Ovary (tissue), 9 donors: Measurements from ENCODE around the gene ADAD2. TPM values are rescaled to one million over a fixed set of nuclear protein-coding genes. Genes with fewer than 3 reads are reported as not detected.

Source experiments
- DNase-seq, 5 donors: peaks; one replicate each; pipeline ENCODE4 v3.0.0-alpha.2; 2019 to 2020
- H3K27ac ChIP-seq, 2 donors: fragments of 200-600 bp; one replicate each; pipeline versions ENCODE4 v1.5.1 to v1.8.0; 2019 to 2022
- H3K27me3 ChIP-seq: fragments of 200-600 bp; one replicate; pipeline ENCODE4 v1.8.0; 2022
- H3K36me3 ChIP-seq: fragments of 200-600 bp; sonication (generic); one replicate; pipeline ENCODE4 v1.5.1; 2019
- H3K4me1 ChIP-seq: one replicate; pipeline ENCODE4 v1.8.1; 2013; ENCODE audit warnings: mild to moderate bottlenecking, moderate library complexity; ENCODE audit not compliant: insufficient read depth
- H3K4me3 ChIP-seq: fragments of 200-600 bp; sonication (generic); one replicate; pipeline ENCODE4 v1.5.1; 2017
- H3K9me3 ChIP-seq, 2 donors: fragments of 200-600 bp in 1 of 2; sonication (generic) in 1 of 2; one replicate each; pipeline versions ENCODE4 v1.5.1 to v1.8.1; 2013 to 2019; ENCODE audit warnings: mild to moderate bottlenecking in 1 of 2, moderate library complexity in 1 of 2
- EP300 ChIP-seq: sonication (generic); formaldehyde crosslinking; IDR thresholded peaks from one replicate; pipeline ENCODE4 v1.6.1; 2017; ENCODE audit warnings: antibody characterized with exemption
- POLR2A ChIP-seq: fragments of 450-650 bp; IDR thresholded peaks from one replicate; pipeline ENCODE4 v1.6.1; 2017; ENCODE audit warnings: antibody characterized with exemption, mild to moderate bottlenecking, moderate library complexity
- WGBS, 3 donors: extraction: QIAGEN DNeasy Blood & Tissue Kit in 1 of 3; methylation state at CpG; one replicate each; pipeline versions ENCODE4 v1.1.5 to v1.1.7; 2013 to 2017; 5-methylcytosine and 5-hydroxymethylcytosine counted together
- intact Hi-C, 4 donors: fragments of 100-400 bp; cut with DNase I; formaldehyde crosslinking; loops; one replicate each; pipeline versions ENCODE4 v1.11.0 to v1.15.1; 2022 to 2023
- polyA plus RNA-seq, 2 donors: library from polyadenylated mRNA; stranded (reverse); fragments of 200-250 nt in 1 of 2; fragments of 350-450 nt in 1 of 2; fragmentation: Illumina TruSeq in 1 of 2; extraction: RNeasy Lipid Tissue Mini Kit (QIAGEN cat#74804) in 1 of 2; gene quantifications; one replicate each; pipeline ENCODE4 v1.2.3, GENCODE V29; 2013 to 2014
- total RNA-seq, 7 donors: library from RNA; depleted of rRNA in 2 of 7; stranded (reverse); fragments of >200 nt in 2 of 7; fragmentation: NEBNext Ultra II Directional in 3 of 7; extraction: Animal tissue kit (Norgen Biotek cat#: 25700) in 3 of 7; gene quantifications; one replicate each; pipeline versions ENCODE4 v1.1.0 to v1.2.4, GENCODE V29; 2016 to 2023
- TF ChIP-seq, protein P1 (sequence below), 3 donors: fragments of 450-650 bp in 2 of 3; fragments of 200-600 bp in 1 of 3; IDR thresholded peaks; one replicate each; pipeline versions ENCODE4 v1.5.1 to v1.8.0; 2016 to 2022; ENCODE audit warnings: antibody characterized with exemption in 3 of 3, mild to moderate bottlenecking in 1 of 3
- donor health status: DM: no; HTN: no; CAD: no; lungs with moderate emphysema.
- donor health status: DM: no; HTN: no; CAD: no.
- donor health status: Bipolar disorder and iron deficiency.
- donor health status: DM: yes; HTN: yes; CAD: no.
- donor health status: DM: no; HTN: no; CAD: no.
- donor health status: DM: yes; HTN: yes; CAD: no.

ADAD2 gene
- total and polyA plus RNA-seq, 9 donors: 0.12 to 2.0 (median 0.84) TPM; not detected in 5

DNA sequence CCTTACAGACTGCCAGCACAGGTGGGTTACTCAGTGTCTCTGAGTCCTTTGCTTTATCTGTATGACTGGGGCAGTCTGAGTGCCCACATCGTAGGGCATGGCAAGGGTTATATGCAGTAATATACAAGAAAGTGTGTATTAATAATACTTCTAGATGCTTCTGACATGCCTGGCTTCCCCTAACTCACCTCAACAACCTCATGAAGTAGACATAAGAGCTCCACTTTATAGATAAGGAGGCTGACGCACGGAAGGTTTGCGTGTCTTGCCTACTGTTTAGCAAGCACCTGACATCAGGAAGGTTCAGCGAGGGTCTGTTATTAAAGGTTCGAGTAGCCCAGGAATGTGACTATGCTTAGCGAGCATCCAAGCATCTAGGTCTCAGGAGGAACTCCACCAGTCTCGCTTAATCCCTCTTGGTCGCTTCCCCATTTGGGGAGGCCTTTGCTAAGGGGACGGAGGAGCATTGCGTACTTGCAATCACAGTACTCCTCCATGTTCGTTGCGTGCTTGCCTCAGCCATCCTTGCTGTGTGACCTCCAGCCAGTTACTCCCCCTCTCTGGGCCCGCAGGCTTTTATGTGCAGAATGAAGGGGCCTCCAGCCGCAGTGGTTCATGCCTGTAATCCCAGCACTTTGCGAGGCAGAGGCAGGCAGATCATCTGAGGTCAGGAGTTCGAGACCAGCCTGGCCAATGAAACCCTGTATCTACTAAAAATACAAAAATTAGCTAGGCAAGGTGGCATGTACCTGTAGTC lies 47.2 kb downstream of the ADAD2 start:
- no peaks in the 10 kb centered on the region for H3K9me3 ChIP-seq
- no peak overlapping the region for H3K27ac ChIP-seq
- TF ChIP-seq, protein P1, sequence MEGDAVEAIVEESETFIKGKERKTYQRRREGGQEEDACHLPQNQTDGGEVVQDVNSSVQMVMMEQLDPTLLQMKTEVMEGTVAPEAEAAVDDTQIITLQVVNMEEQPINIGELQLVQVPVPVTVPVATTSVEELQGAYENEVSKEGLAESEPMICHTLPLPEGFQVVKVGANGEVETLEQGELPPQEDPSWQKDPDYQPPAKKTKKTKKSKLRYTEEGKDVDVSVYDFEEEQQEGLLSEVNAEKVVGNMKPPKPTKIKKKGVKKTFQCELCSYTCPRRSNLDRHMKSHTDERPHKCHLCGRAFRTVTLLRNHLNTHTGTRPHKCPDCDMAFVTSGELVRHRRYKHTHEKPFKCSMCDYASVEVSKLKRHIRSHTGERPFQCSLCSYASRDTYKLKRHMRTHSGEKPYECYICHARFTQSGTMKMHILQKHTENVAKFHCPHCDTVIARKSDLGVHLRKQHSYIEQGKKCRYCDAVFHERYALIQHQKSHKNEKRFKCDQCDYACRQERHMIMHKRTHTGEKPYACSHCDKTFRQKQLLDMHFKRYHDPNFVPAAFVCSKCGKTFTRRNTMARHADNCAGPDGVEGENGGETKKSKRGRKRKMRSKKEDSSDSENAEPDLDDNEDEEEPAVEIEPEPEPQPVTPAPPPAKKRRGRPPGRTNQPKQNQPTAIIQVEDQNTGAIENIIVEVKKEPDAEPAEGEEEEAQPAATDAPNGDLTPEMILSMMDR (IDR thresholded peaks at IDR 0.05): no peak
- TF ChIP-seq POLR2A (no peak), EP300 (no peak)
- 91 to 93% (median 91%) methylated on average over 17 of the region's 17 CpGs for WGBS, 3 donors
- intact Hi-C loops: no loop called here
- H3K36me3 ChIP-seq: no peaks in the 10 kb centered on the region
- DNase-seq: no peak
- H3K4me1 ChIP-seq: peaks cover 4% of the 10 kb centered on the region
- no peak overlapping the region for H3K4me3 ChIP-seq
- H3K27me3 ChIP-seq: no peaks in the 10 kb centered on the region

DNA sequence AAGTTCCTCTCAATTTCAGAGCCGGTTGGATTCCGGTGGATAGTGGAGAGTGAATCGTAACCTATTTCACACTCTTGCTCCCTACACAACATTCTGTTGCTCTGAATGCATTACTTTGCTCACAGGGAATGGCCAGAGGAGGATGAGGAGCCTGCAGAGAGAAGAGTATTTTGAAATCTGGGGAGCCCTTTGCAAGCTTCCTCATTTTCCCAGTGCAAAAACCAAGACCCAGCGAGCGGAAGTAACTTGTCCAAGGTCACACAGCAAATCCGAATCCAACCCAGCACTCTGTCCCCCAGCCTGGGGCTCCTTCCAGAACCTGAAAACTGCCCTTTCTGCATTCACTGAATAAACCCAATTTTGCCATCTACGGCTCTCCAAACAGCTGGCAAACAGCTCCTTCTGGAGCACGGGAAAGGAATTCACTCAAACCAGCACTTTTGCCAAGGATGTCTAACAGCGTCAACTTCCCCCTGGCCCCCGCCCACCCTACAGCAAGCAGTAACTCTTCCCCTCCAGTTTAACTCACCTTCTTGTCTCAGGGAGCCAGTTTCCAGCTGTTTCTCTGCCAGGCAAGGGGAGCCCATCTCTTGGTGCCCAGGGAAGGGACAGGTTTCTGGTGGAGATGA lies 48.3 kb downstream of the ADAD2 start:
- intact Hi-C loops: no loop called here
- TF ChIP-seq, protein P1 (IDR thresholded peaks at IDR 0.05): no peak
- no peak for TF ChIP-seq EP300
- TF ChIP-seq POLR2A: no peak
- H3K36me3 ChIP-seq: no peaks in the 10 kb centered on the region
- H3K27me3 ChIP-seq: no peaks in the 10 kb centered on the region
- peaks cover 4% of the 10 kb centered on the region for H3K4me1 ChIP-seq
- no peak overlapping the region for H3K27ac ChIP-seq
- 10 to 19% (median 15%) methylated on average over 10 of the region's 10 CpGs for WGBS, 3 donors
- no peaks in the 10 kb centered on the region for H3K9me3 ChIP-seq
- no peak overlapping the region for H3K4me3 ChIP-seq
- no peak for DNase-seq

DNA sequence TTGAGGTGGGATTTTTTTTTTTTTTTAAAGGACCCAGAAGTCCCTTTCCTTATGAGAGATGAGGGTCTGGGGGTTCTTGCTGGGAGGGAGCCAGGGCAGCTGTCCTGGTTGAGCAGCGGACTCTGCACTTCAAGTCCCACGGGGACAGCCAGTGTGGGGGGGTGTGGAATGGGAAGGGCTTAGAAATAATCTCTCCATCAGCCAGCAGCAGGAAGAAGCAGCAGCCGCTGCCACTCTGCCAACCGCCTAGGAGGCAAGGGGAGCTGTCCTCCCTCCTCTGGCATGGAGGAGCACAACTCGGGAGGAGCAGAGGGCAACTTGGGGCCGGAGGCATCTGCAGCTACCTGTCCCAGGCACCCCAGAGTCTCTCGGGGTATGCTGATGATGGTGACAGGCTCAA lies 49.0 kb downstream of the ADAD2 start, which contains the start of gene KCNG4:
KCNG4 (minus strand) TSS at position 104 of the 400 bp plus-strand sequence. CDS start 2,527 bp downstream, outside the sequence.
- no peaks in the 10 kb centered on the region for H3K27me3 ChIP-seq
- H3K4me3 ChIP-seq: no peak within 1 kb of the TSS
- H3K27ac ChIP-seq: no peak within 1 kb of the TSS
- no peak for TF ChIP-seq POLR2A
- TF ChIP-seq EP300: no peak
- TF ChIP-seq, protein P1 (IDR thresholded peaks at IDR 0.05): no peak
- intact Hi-C loops: no loop called here
- H3K4me1 ChIP-seq: peaks cover 2% of the 10 kb centered on the region
- WGBS, 3 donors: 22 to 32% (median 23%) methylated on average over 7 of the region's 7 CpGs
- H3K36me3 ChIP-seq: no peaks in the 10 kb centered on the region
- DNase-seq: no peak
- no peaks in the 10 kb centered on the region for H3K9me3 ChIP-seq

DNA sequence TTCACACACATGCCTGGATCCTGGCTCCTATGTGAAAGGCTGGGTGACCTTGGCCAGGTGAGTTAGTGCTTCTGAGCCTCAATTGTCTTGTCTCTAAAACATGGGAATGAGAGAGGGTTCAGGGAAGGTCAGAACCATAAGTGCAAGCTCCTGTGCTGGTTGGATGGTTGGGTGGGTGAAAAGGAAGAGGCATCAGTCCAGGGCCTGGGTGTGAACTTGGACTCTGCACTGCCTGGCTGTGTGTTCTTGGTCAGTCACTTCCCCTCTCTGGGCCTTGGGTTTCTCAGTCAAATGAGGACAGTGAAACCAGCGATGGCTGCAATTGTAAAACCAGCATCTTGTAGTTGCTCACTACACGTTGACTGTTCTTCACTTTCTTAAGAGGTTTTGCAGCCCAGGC lies 49.5 kb downstream of the ADAD2 start:
- Histone ChIP-seq H3K9me3 (no peaks in the 10 kb centered on the region), H3K4me1 (no peaks in the 10 kb centered on the region), H3K36me3 (no peaks in the 10 kb centered on the region), H3K27ac (no peak overlapping the region), H3K4me3 (no peak overlapping the region), H3K27me3 (no peaks in the 10 kb centered on the region)
- WGBS, 3 donors: 29 to 42% (median 41%) methylated on average over 2 of the region's 2 CpGs
- TF ChIP-seq, protein P1 (IDR thresholded peaks at IDR 0.05): no peak
- no peak for TF ChIP-seq EP300
- TF ChIP-seq POLR2A: no peak
- no peak for DNase-seq
- intact Hi-C loops: no loop called here
